Inflammatory macrophage treated with lipopolysaccharide for 4 hours (primary cell): Measurements from ENCODE around the gene MRPL49.
"Not testable (repeated sequence)": the region's sequence is repeated elsewhere in the genome, so short reads cannot be mapped to it uniquely, and the experiment has no call there.

ENCODE experiments used
- DNase-seq: peaks from one replicate; pipeline ENCODE4 v3.0.0-alpha.2; 2020

The MRPL49 gene

GRCh38 chr11:65172600-65172999, 50.5 kb downstream of the MRPL49 start:
- DNase-seq: no peak

- not testable (repeated sequence) for DNase-seq
These were observed 52.5 kb downstream of the MRPL49 start for GRCh38 chr11:65174571-65175010.
